ENCODE data around the gene CELF2. TPM values are rescaled to one million over a fixed set of nuclear protein-coding genes. Genes with fewer than 3 reads are reported as not detected.

CELF2 gene
- total RNA-seq, 1 donor from 2014 or later = 33.8 TPM

DNA sequence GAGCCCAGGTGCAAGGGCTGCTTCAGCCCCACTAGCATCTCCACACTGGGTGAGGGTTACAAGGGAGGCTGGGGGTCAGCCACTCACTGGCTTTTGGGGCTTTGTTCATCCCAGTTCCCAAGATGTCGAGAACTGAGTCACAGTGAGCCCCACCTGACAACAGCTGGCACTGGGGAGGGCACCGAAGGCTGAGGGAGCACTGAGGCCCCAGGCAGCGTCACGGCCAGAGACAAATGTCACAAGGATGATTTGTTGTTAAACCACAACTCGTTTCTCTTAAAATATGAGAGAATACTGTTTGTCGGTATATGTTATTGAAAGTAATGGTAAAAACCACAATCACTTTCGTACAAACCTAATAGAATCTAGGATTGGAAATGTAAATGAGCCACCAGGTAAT is 219.9 kb downstream of the CELF2 start:
- no peaks in the 10 kb centered on the region for H3K27me3 Mint-ChIP-seq (ENCODE audit: unreplicated experiment)
- no peak overlapping the region for H3K27ac Mint-ChIP-seq (ENCODE audit: unreplicated experiment)
- TF ChIP-seq, protein P1, sequence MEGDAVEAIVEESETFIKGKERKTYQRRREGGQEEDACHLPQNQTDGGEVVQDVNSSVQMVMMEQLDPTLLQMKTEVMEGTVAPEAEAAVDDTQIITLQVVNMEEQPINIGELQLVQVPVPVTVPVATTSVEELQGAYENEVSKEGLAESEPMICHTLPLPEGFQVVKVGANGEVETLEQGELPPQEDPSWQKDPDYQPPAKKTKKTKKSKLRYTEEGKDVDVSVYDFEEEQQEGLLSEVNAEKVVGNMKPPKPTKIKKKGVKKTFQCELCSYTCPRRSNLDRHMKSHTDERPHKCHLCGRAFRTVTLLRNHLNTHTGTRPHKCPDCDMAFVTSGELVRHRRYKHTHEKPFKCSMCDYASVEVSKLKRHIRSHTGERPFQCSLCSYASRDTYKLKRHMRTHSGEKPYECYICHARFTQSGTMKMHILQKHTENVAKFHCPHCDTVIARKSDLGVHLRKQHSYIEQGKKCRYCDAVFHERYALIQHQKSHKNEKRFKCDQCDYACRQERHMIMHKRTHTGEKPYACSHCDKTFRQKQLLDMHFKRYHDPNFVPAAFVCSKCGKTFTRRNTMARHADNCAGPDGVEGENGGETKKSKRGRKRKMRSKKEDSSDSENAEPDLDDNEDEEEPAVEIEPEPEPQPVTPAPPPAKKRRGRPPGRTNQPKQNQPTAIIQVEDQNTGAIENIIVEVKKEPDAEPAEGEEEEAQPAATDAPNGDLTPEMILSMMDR (IDR thresholded peaks at IDR 0.05) = no peak
- no peaks in the 10 kb centered on the region for H3K36me3 Mint-ChIP-seq (ENCODE audit: unreplicated experiment)
- no peak overlapping the region for H3K4me3 Mint-ChIP-seq (ENCODE audit: unreplicated experiment)
- H3K4me1 Mint-ChIP-seq (ENCODE audit: unreplicated experiment) = peaks cover 7% of the 10 kb centered on the region
- DNase-seq (ENCODE audit: extremely low spot score, unreplicated experiment) = no peak
- no peaks in the 10 kb centered on the region for H3K9me3 Mint-ChIP-seq (ENCODE audit: unreplicated experiment)

DNA sequence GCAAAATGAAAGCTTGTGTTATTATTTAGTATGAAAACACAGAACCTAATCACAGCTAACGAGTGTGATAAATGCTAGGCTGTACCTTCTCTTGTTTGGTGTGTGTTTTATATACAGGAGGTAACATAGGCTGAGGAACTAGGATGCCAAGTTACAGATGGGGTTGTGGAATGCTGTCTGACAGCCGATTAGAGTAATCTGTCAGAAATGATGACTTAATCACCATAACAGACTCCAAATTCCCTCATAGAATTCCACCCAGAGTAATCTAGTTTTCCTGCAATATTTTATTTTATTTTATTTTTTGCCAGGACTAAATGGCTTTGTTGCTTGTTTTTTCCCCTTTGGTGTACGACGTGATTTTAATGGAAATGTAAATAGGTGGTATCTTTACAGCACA is 221.2 kb downstream of the CELF2 start:
- DNase-seq (ENCODE audit: extremely low spot score, unreplicated experiment) = no peak
- Mint-ChIP-seq H3K4me1 (ENCODE audit: unreplicated experiment) (peaks cover 7% of the 10 kb centered on the region), H3K4me3 (ENCODE audit: unreplicated experiment) (no peak overlapping the region), H3K9me3 (ENCODE audit: unreplicated experiment) (no peaks in the 10 kb centered on the region), H3K36me3 (ENCODE audit: unreplicated experiment) (peaks cover 3% of the 10 kb centered on the region), H3K27ac (ENCODE audit: unreplicated experiment) (no peak overlapping the region), H3K27me3 (ENCODE audit: unreplicated experiment) (no peaks in the 10 kb centered on the region)
- TF ChIP-seq, protein P1 (IDR thresholded peaks at IDR 0.05) = no peak

- H3K9me3 Mint-ChIP-seq (ENCODE audit: unreplicated experiment) = no peaks in the 10 kb centered on the region
Measured at GRCh38 chr10:11240641-11241040, 223.0 kb downstream of the CELF2 start.

GRCh38 chr10:11242443-11243387 is 225.0 kb downstream of the CELF2 start:
- H3K4me3 Mint-ChIP-seq (ENCODE audit: unreplicated experiment) = no peak overlapping the region
- TF ChIP-seq, protein P1 (IDR thresholded peaks at IDR 0.05) = no peak
- H3K4me1 Mint-ChIP-seq (ENCODE audit: unreplicated experiment) = no peaks in the 10 kb centered on the region
- H3K9me3 Mint-ChIP-seq (ENCODE audit: unreplicated experiment) = no peaks in the 10 kb centered on the region
- no peaks in the 10 kb centered on the region for H3K27me3 Mint-ChIP-seq (ENCODE audit: unreplicated experiment)
- no peak overlapping the region for H3K27ac Mint-ChIP-seq (ENCODE audit: unreplicated experiment)
- DNase-seq (ENCODE audit: extremely low spot score, unreplicated experiment) = no peak
- H3K36me3 Mint-ChIP-seq (ENCODE audit: unreplicated experiment) = peaks cover 3% of the 10 kb centered on the region

More at GRCh38 chr10:11240641-11241040, 223.0 kb downstream of the CELF2 start:
- peaks cover 3% of the 10 kb centered on the region for H3K36me3 Mint-ChIP-seq (ENCODE audit: unreplicated experiment)
- TF ChIP-seq, protein P1 (IDR thresholded peaks at IDR 0.05) = no peak
- no peak overlapping the region for H3K27ac Mint-ChIP-seq (ENCODE audit: unreplicated experiment)
- H3K27me3 Mint-ChIP-seq (ENCODE audit: unreplicated experiment) = no peaks in the 10 kb centered on the region
- no peak overlapping the region for H3K4me3 Mint-ChIP-seq (ENCODE audit: unreplicated experiment)
- no peak for DNase-seq (ENCODE audit: extremely low spot score, unreplicated experiment)
- no peaks in the 10 kb centered on the region for H3K4me1 Mint-ChIP-seq (ENCODE audit: unreplicated experiment)

DNA sequence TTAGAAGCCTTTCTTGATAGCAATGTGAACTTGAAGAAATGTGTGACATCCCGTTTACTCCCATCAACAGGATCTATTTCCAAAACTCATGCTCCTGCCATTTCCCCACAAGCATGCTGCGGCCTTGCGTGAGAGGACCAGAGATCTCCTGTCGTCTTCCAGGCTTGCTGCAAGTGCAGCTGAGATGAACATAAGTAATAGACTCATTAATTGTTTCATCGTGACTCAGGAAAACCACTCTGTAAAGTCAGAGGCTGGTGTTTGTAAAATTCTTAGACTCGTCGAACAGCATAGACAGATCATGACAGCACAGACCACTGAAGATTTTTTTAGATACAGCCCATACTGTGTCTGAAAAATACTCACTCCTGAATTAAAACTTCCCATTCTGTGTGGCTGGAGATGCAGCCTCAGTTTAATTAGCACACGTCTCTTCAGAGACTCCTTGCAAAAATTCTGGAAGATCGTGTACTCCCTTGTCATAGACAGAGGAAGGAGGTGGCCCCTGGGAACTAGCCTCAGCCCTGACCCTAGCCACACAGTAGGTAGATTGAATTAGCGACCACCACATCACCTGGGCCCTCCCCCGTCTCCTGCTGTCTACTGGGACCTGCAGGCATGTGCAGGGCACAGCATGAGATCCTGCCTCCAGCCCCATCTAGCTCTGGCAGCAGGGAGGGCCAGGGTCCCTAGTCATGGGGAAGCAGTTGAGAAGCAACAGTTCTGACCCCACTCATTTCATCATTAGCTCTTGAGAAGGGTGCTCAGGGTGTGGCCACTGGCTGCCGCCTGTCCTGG is 226.0 kb downstream of the CELF2 start:
- TF ChIP-seq, protein P1 (IDR thresholded peaks at IDR 0.05) = no peak
- Mint-ChIP-seq H3K36me3 (ENCODE audit: unreplicated experiment) (peaks cover 3% of the 10 kb centered on the region), H3K9me3 (ENCODE audit: unreplicated experiment) (no peaks in the 10 kb centered on the region), H3K27ac (ENCODE audit: unreplicated experiment) (no peak overlapping the region), H3K4me3 (ENCODE audit: unreplicated experiment) (no peak overlapping the region), H3K27me3 (ENCODE audit: unreplicated experiment) (no peaks in the 10 kb centered on the region), H3K4me1 (ENCODE audit: unreplicated experiment) (no peaks in the 10 kb centered on the region)
- DNase-seq (ENCODE audit: extremely low spot score, unreplicated experiment) = no peak

All from osteocyte (in vitro differentiated cells).